H1 (cell line): ENCODE data around the gene CLCNKB. TPM values are rescaled to one million over a fixed set of nuclear protein-coding genes. Genes with fewer than 3 reads are reported as not detected.

Experiments
- CTCF ChIA-PET: fragments of 300-600 bp; sonication (Branson Sonifier 250); formaldehyde crosslinking; loops from one replicate; lab custom pipeline; 2021; ENCODE audit not compliant: partially characterized antibody; lab: Charles Lee
- POLR2A ChIA-PET: fragments of 300-600 bp; sonication (Branson Sonifier 250); formaldehyde crosslinking; loops from one replicate; lab custom pipeline; 2021; ENCODE audit warnings: inconsistent platforms; ENCODE audit not compliant: partially characterized antibody; lab: Charles Lee
- DNase-seq, 2 experiments: peaks; one replicate each; pipeline versions ENCODE4 v3.0.0 to v3.0.0-alpha.2; 2010 to 2022; ENCODE audit warnings: low spot score in 2 of 2, low read depth in 1 of 2, mixed read lengths in 1 of 2
- FAIRE-seq: peaks from 2 replicates; lab custom pipeline; 2011; peaks lifted over from hg19 to GRCh38; lab: Jason Lieb, UNC
- H2AFZ ChIP-seq: 2 replicates; pipeline ENCODE4 v1.8.1; 2012; ENCODE audit warnings: low read length, inconsistent platforms
- H2AK5ac ChIP-seq: 2 replicates; pipeline ENCODE4 v1.6.1; 2013; ENCODE audit warnings: low read depth, low read length
- H2BK120ac ChIP-seq: replicated peaks from 2 replicates; pipeline ENCODE3; 2013; ENCODE audit warnings: low read depth, low read length, inconsistent platforms
- H2BK12ac ChIP-seq: 2 replicates; pipeline ENCODE4 v1.6.1; 2013; ENCODE audit warnings: low read depth, low read length
- H2BK15ac ChIP-seq: 2 replicates; pipeline ENCODE4 v1.6.1; 2013; ENCODE audit warnings: low read length
- H2BK20ac ChIP-seq: 2 replicates; pipeline ENCODE4 v1.6.1; 2013; ENCODE audit warnings: low read length
- H2BK5ac ChIP-seq: 2 replicates; pipeline ENCODE4 v1.6.1; 2013; ENCODE audit warnings: low read depth, low read length
- H3K14ac ChIP-seq: 2 replicates; pipeline ENCODE4 v1.6.1; 2013; ENCODE audit warnings: inconsistent platforms; ENCODE audit not compliant: insufficient read length
- H3K18ac ChIP-seq: 2 replicates; pipeline ENCODE4 v1.6.1; 2013; ENCODE audit warnings: low read length; ENCODE audit errors: extremely low read depth
- H3K23ac ChIP-seq: 2 replicates; pipeline ENCODE4 v1.6.1; 2013; ENCODE audit warnings: inconsistent platforms; ENCODE audit not compliant: insufficient read length
- H3K23me2 ChIP-seq: 2 replicates; pipeline ENCODE4 v1.6.1; 2013; ENCODE audit warnings: low read depth, low read length
- H3K27ac ChIP-seq: 2 replicates; pipeline ENCODE4 v1.6.1; 2011; ENCODE audit warnings: low read depth, low read length, inconsistent platforms
- H3K27me3 ChIP-seq, 4 experiments: replicated peaks in 1 of 4; 1 replicate in 1 of 4; 2 replicates in 3 of 4; pipeline versions ENCODE4 v1.6.1 to v1.8.1; 2011 to 2013; ENCODE audit warnings: low read length in 3 of 4, mild to moderate bottlenecking in 3 of 4, inconsistent platforms in 2 of 4, mixed read lengths in 2 of 4, moderate library complexity in 1 of 4; ENCODE audit not compliant: control insufficient read depth in 3 of 4, insufficient read depth in 3 of 4; ENCODE audit errors: extremely low read depth in 1 of 4
- H3K36me3 ChIP-seq, 4 experiments: 2 replicates each; pipeline versions ENCODE4 v1.6.1 to v1.8.1; 2011 to 2013; ENCODE audit warnings: mild to moderate bottlenecking in 4 of 4, low read length in 3 of 4, moderate library complexity in 2 of 4, control low read depth in 1 of 4, inconsistent platforms in 1 of 4; ENCODE audit not compliant: insufficient read depth in 4 of 4, control insufficient read depth in 2 of 4
- H3K4ac ChIP-seq: replicated peaks from 2 replicates; pipeline ENCODE3; 2013; ENCODE audit warnings: low read length, low read depth, mixed read lengths, inconsistent platforms; ENCODE audit not compliant: insufficient read length
- H3K4me1 ChIP-seq, 4 experiments: replicated peaks in 1 of 4; 1 replicate in 1 of 4; 2 replicates in 3 of 4; pipeline versions ENCODE4 v1.6.1 to v1.8.1; 2011 to 2013; ENCODE audit warnings: low read length in 3 of 4, inconsistent platforms in 2 of 4, mixed read lengths in 1 of 4; ENCODE audit not compliant: insufficient read depth in 4 of 4, control insufficient read depth in 3 of 4
- H3K4me2 ChIP-seq, 2 experiments: 2 replicates each; pipeline versions ENCODE4 v1.6.1 to v1.8.1; 2011 to 2013; ENCODE audit warnings: low read depth in 2 of 2, low read length in 2 of 2, control low read depth in 1 of 2, inconsistent platforms in 1 of 2, mild to moderate bottlenecking in 1 of 2; ENCODE audit not compliant: insufficient read depth in 1 of 2
- H3K4me3 ChIP-seq, 4 experiments: fragments of 200-600, 300-600 bp in 1 of 4; sonication (generic), shearing (Covaris generic), sonication (Bioruptor Twin) in 1 of 4; 2 replicates each; pipeline versions ENCODE4 v1.5.1 to v1.8.1; 2011 to 2016; ENCODE audit warnings: low read length in 4 of 4, low read depth in 3 of 4, control low read depth in 2 of 4, inconsistent platforms in 2 of 4, mild to moderate bottlenecking in 2 of 4, mixed read lengths in 1 of 4, moderate library complexity in 1 of 4; ENCODE audit not compliant: insufficient read depth in 2 of 4; ENCODE audit errors: extremely low read depth in 1 of 4
- H3K56ac ChIP-seq: replicated peaks from 2 replicates; pipeline ENCODE3; 2013; ENCODE audit warnings: low read depth, mild to moderate bottlenecking, mixed read lengths, low read length, inconsistent platforms; ENCODE audit not compliant: insufficient read length
- H3K79me1 ChIP-seq: 2 replicates; pipeline ENCODE4 v1.6.1; 2013; ENCODE audit warnings: low read depth, low read length, control low read depth
- H3K79me2 ChIP-seq, 2 experiments: 2 replicates each; pipeline versions ENCODE4 v1.6.1 to v1.8.1; 2012 to 2013; ENCODE audit warnings: low read length in 2 of 2, mild to moderate bottlenecking in 2 of 2, inconsistent platforms in 1 of 2; ENCODE audit not compliant: insufficient read depth in 2 of 2, control insufficient read depth in 1 of 2
- H3K9ac ChIP-seq, 4 experiments: replicated peaks in 1 of 4; 1 replicate in 1 of 4; 2 replicates in 3 of 4; pipeline versions ENCODE4 v1.6.1 to v1.8.1; 2011 to 2013; ENCODE audit warnings: low read depth in 3 of 4, low read length in 3 of 4, control low read depth in 2 of 4, mild to moderate bottlenecking in 2 of 4, moderate library complexity in 2 of 4, inconsistent platforms in 1 of 4; ENCODE audit errors: extremely low read depth in 1 of 4
- H3K9me3 ChIP-seq, 2 experiments: 2 replicates each; pipeline versions ENCODE4 v1.6.1 to v1.8.1; 2012 to 2013; ENCODE audit warnings: mild to moderate bottlenecking in 2 of 2, moderate library complexity in 2 of 2, control low read depth in 1 of 2, inconsistent platforms in 1 of 2, low read depth in 1 of 2, low read length in 1 of 2, mixed read lengths in 1 of 2; ENCODE audit not compliant: insufficient read depth in 2 of 2
- H4K20me1 ChIP-seq, 2 experiments: replicated peaks in 1 of 2; 2 replicates each; pipeline versions ENCODE3 to v1.8.1; 2011 to 2013; ENCODE audit warnings: inconsistent platforms in 2 of 2, low read length in 2 of 2, mild to moderate bottlenecking in 1 of 2; ENCODE audit not compliant: insufficient read depth in 2 of 2, control insufficient read depth in 1 of 2
- H4K5ac ChIP-seq: 2 replicates; pipeline ENCODE4 v1.6.1; 2013; ENCODE audit warnings: low read length, low read depth, mixed read lengths, inconsistent platforms; ENCODE audit not compliant: insufficient read length
- H4K8ac ChIP-seq: 2 replicates; pipeline ENCODE4 v1.8.0; 2013; ENCODE audit warnings: mild to moderate bottlenecking, moderate library complexity, low read length, inconsistent platforms; ENCODE audit not compliant: insufficient read depth; ENCODE audit errors: extremely low read depth
- H4K91ac ChIP-seq: replicated peaks from 2 replicates; pipeline ENCODE3; 2013; ENCODE audit warnings: low read length, mixed read lengths, inconsistent platforms; ENCODE audit not compliant: insufficient read length
- GTF2F1 ChIP-seq: IDR thresholded peaks from 2 replicates; pipeline ENCODE4 v1.6.1; 2012; ENCODE audit warnings: low read depth, low read length, improper control_type of control experiment, borderline replicate concordance
- SIX5 ChIP-seq: IDR thresholded peaks from 2 replicates; pipeline ENCODE4 v1.6.1; 2011; ENCODE audit warnings: mild to moderate bottlenecking, low read depth, low read length
- SP2 ChIP-seq: IDR thresholded peaks from 2 replicates; pipeline ENCODE4 v1.6.1; 2012; ENCODE audit warnings: mild to moderate bottlenecking, low read length, inconsistent platforms
- TAF1 ChIP-seq: IDR thresholded peaks from 2 replicates; pipeline ENCODE4 v1.6.1; 2011; ENCODE audit warnings: mild to moderate bottlenecking, low read depth, low read length
- ZNF274 ChIP-seq: IDR thresholded peaks from 2 replicates; pipeline ENCODE4 v1.7.0; 2012; ENCODE audit warnings: low read length, borderline replicate concordance; ENCODE audit errors: extremely low read depth
- WGBS, 2 experiments: shearing (Covaris generic) in 1 of 2; methylation state at CpG; one replicate each; pipeline versions ENCODE4 v1.1.6 to v1.1.7; 2013 to 2015; ENCODE audit warnings: low lambda C conversion rate in 2 of 2, mixed read lengths in 2 of 2, inconsistent platforms in 1 of 2, low coverage in 1 of 2, missing lambda C conversion rate in 1 of 2; ENCODE audit not compliant: insufficient replicate concordance in 2 of 2, insufficient coverage in 1 of 2, insufficient read length in 1 of 2; ENCODE audit errors: extremely low coverage in 1 of 2, missing lambda C conversion rate in 1 of 2; 5-methylcytosine and 5-hydroxymethylcytosine counted together
- polyA plus RNA-seq, 7 experiments: library from polyadenylated mRNA; depleted of rRNA in 3 of 7; stranded (reverse) in 5 of 7; unstranded in 2 of 7; fragments of >200 nt in 5 of 7; fragments of 200-250 nt in 2 of 7; gene quantifications; 1 replicate in 5 of 7; 2 replicates in 1 of 7; 4 replicates in 1 of 7; pipeline versions ENCODE4 v1.2.1 to v1.2.3, GENCODE V29; 2011 to 2013; ENCODE audit warnings: missing spikeins in 2 of 7, mixed read lengths in 2 of 7
- total RNA-seq: library from RNA; stranded (reverse); fragmentation: NEBNext Ultra II Directional; extraction: Animal tissue kit (Norgen Biotek cat#: 25700); gene quantifications from 2 replicates; pipeline ENCODE4 v1.2.1, GENCODE V29; 2021

CLCNKB gene
- total and polyA plus RNA-seq, 2 of the 8 experiments (the other 6 are each of a cell fraction or from before 2014, with no cell fraction given), result 1.2 to 3.5 TPM

DNA sequence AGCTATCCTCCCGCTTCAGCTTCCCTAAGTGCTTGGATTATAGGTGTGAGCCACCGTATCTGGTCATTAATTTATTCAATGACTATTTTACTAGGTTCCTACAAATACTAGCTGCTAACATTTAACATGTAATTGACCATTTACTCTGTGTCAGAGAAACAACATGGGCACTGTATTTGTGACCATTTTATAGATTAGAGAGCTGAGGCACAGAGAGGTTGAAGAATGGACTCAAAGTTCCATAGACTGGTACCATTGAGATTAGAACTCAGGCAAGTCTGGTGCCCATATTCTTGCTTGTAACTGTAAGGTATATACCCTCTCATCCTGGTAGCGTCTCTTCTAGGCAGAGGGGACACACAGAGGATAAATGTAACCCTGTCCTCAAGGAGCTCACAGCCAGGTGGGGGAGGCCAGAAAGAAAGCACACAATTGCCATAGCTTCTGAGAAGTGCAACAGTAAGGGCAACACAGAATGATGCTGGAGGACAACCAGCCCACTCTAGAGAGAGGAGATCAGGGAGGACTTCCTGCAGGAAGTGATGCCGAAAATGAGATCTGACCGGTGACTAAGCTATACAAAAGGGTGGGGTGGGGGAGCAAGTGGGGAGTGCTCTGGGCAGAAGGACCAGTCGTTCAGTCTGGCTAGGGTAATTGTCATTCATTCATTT is 35.8 kb upstream of the CLCNKB start:
- Histone ChIP-seq H3K23ac (no peak overlapping the region), H2BK15ac (no peak overlapping the region; the same call in 1 of the 2 replicates), H4K8ac (no peak overlapping the region), H2AK5ac (no peak overlapping the region), H2BK20ac (no peak overlapping the region), H2AFZ (no peak overlapping the region), H3K79me1 (no peaks in the 10 kb centered on the region), H3K36me3 (no peaks in the 10 kb centered on the region), H3K23me2 (no peaks in the 10 kb centered on the region; the same call in 1 of the 2 replicates), H3K4ac (no peak overlapping the region), H3K27me3 (no peaks in the 10 kb centered on the region; a peak in 1 of 7 replicates), H3K9me3 (no peaks in the 10 kb centered on the region), H4K5ac (no peak overlapping the region), H3K14ac (no peak overlapping the region), H2BK120ac (no peak overlapping the region), H3K18ac (no peak overlapping the region), H3K27ac (no peak overlapping the region), H3K4me3 (no peak overlapping the region), H3K4me2 (no peak overlapping the region), H4K20me1 (no peaks in the 10 kb centered on the region), H2BK5ac (no peak overlapping the region), H3K4me1 (peaks cover 0 to 12% (median 6%) of the 10 kb centered on the region in 4 experiments; a peak in 5 of 7 replicates), H3K56ac (no peak overlapping the region), H3K9ac (no peak overlapping the region), H3K79me2 (no peaks in the 10 kb centered on the region), H2BK12ac (no peak overlapping the region), H4K91ac (no peak overlapping the region)
- FAIRE-seq, result no peak
- 84% methylated on average over 6 of the region's 6 CpGs; no CpG with 5 or more reads in 1 of the 2 experiments for WGBS, 2 experiments
- DNase-seq, result no peak
- TF ChIP-seq SP2 (no peak), SIX5 (no peak), TAF1 (no peak), ZNF274 (no peak), GTF2F1 (no peak)
- CTCF ChIA-PET, result interaction anchor here (0.6 to 8.9 kb wide), 28 partner anchors 10 to 357 kb away, joined by 3 to 74 read pairs (median 4); partner anchors contain the start of genes CLCNKA, CLCNKB and HSPB7
- POLR2A ChIA-PET, result no interaction called here
